MM.1S (cell line): ENCODE data around the gene IFITM1.

Source experiments
- CTCF ChIP-seq: fragments of 300-600 bp; sonication (generic); IDR thresholded peaks from 2 replicates; pipeline ENCODE4 v1.5.1; 2016; ENCODE audit warnings: antibody characterized with exemption, low read length, mixed read lengths
- EZH2 ChIP-seq: fragments of 300-600 bp; sonication (generic); optimal IDR thresholded peaks from 2 replicates; pipeline ENCODE3; 2017; ENCODE audit warnings: low read depth, mild to moderate bottlenecking, antibody characterized with exemption, low read length, mixed read lengths
- EZH2phosphoT487 ChIP-seq: fragments of 300-600 bp; sonication (generic); IDR thresholded peaks from 2 replicates; pipeline ENCODE4 v1.6.1; 2018; ENCODE audit warnings: antibody characterized with exemption, low read length

GRCh38 chr11:356610-357009 lies 42.8 kb downstream of the IFITM1 start:
- TF ChIP-seq EZH2 (no peak), CTCF (no peak), EZH2phosphoT487 (no peak)
